Fibroblast of skin of right quadriceps (primary cell): ENCODE data around the gene BEST1.

Source experiments
- DNase-seq: peaks from one replicate; pipeline ENCODE4 v3.0.0-alpha.2; 2013

Gene BEST1

DNA sequence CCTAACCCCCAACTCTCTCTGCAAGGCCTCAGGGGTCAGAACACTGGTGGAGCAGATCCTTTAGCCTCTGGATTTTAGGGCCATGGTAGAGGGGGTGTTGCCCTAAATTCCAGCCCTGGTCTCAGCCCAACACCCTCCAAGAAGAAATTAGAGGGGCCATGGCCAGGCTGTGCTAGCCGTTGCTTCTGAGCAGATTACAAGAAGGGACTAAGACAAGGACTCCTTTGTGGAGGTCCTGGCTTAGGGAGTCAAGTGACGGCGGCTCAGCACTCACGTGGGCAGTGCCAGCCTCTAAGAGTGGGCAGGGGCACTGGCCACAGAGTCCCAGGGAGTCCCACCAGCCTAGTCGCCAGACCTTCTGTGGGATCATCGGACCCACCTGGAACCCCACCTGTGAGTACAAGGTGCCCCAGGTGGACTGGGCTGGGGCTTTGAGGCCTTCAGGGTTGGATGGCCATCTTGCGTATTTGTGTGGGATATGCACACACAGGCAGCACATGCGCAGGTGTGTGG lies at the start of gene BEST1:
Gene BEST1, plus strand, starts transcription at position 317 of the 513 bp plus-strand sequence. CDS start 1,456 bp downstream, outside the sequence.
- DNase-seq, result no peak

DNA sequence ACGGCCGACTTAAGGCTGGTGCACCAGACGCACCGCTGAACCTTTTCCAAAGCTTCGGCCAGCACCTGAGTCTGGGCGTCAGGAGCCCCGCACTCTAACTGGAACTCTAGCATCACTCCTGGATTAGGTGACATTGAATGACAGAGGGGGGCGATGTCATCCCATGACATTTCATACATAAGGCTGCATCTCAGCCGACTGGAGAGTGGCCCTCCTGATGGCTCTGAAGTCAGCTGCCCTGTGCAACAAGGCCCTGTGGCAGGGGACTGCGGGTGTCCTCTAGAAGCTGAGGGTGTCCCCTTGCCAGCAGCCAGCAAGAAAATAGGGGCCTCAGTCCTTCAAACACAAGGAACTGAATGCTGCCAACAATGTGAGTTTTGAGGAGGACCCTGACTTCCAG lies 48.8 kb upstream of the BEST1 start:
- DNase-seq, result no peak

DNA sequence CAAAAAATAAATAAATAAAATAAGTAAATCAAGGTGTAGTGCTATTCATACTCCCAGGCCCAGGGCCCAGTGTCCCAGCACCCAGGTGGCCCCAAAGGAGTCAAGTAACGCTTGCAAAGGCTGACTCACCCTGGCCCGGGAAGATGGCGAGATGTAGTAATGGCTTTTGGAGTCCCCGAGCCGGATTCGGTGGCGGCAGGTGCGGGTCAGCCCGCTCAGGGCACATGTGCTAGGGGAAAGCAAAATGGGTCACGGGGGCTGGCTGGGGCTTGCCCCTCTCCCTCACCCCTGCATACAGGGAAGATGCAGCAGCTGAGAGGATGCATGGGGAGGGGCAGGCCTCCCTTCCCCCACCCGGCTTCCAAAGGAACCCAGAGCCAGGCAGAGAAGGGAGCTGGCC lies 47.8 kb upstream of the BEST1 start:
- DNase-seq, result no peak

DNA sequence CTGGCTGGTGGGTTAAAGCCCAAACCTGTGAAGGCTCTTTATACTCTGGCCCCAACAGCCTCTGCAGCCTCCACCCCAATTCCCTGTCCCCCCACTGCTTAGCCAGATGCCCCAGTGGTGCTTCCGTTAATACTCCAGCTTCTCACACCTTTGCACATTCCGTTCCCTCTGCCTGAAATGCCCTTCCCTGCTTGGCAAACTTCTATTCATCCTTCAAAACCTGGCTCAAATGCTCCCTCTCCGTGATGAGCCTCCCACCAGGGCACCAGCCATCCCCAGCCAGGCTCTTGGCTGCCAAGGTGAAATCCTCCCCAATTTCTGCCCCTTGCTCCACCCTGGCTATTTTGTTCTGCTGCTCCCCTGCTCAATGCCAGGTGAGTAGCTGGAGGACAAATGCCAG lies 46.3 kb upstream of the BEST1 start:
- DNase-seq, result no peak

DNA sequence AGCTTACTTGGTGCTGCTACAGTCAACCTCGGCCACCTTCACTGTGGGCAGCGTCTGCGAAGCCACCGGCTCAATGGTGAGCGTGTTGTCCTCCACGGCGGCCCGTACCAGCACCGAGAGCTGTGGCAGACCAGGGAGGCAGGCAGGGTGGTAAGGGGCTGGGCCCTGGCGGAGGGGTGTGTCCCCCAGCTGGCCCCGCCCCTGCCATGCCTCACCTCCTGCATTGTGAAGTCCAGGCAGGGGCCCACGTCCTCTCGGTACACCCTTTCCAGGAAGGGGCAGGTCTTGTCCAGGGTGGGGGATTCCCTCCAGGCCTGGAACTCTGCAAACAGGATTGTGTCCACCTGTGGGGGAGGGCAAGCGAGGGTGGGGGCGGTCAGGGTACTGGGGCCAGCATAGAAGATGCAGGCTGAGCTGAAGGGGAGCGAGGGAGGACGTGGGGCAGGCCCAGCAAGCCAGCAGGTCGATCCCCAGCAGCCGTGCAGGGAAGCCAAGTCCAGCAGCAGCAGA lies 45.6 kb upstream of the BEST1 start:
- DNase-seq, result no peak

DNA sequence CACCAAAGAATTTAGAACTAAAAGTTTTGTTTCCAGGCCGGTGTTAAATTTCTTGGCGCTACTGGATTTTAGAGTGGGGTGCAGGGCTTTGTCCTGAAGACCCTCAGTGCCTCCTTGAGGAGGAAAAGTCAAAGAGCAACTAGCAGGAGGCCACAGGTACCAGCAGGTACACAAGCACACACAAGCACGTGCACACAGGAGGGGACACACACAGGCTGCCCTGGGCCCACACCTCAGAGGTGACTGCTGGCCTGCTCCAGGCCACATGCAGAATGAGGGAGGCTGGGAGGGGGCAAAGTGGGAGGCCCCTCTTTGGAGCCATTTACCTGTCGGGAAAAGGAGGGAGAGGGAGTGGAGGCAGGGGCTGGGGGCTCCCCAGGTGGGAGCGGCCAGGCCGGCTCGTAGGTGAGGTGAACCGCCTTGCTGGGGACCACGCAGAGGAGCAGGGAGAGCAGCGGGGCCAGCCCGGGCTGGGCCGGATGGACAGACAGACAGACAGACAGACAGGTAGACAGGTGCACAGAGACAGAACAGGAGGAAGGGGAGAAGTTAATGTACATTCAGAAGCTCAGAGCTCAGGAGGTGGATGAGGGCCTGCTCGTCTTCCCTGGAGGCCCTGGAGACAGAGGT lies 45.0 kb upstream of the BEST1 start:
- DNase-seq, result no peak

DNA sequence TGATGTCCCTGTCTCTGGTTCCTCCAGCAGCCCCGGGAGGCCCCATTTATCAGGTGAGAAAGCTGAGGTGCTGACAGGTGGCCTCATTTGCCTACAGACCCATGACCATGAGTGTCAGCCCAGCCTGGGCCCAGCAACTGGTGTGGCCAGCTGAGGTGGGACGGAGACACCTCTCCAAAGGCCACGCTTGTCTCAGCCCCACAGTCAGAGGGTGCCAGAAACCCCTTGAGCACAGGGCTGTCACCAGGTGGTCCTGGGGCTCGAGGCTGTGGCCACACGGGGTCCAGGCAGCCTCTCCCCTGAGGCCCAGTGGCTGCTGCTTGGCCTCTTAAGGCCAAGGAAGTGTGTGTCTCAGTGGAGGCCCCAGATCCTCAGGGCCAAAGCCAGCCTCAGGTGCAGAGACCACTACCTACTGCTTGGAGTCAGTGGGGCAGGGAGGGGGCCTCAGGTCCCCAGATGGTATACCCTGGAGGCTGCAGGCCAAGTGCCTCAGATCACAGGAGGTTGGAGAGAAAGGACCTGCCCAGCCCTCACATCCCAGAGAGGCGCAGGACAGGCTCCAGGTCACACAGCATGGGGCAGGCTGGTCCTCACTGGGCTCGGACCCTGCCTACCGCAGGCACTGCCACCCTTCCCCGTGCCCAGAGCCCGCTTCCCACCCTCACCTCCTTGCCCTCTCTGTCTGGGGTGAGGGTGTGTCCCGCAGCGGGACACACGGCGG lies 44.2 kb upstream of the BEST1 start:
- no peak for DNase-seq

DNA sequence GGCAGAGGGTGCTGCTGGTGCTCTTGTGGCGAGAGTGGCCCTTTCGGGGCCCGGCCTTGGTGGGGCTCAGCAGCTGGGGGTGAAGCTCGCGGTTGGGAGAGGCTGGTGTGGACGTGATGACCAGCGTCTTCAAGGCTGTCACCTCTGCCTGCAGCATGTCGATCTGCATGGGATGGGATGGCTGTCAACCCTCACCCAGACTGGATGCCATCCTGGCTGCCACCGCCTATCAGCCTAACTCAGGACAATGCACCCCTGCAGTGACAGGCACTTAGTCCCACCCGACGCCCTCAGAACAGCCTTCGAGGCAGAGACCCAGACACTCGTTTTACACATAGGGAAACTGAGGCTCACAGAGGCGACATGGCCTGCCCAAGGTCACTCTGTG lies 43.6 kb upstream of the BEST1 start:
- no peak for DNase-seq

DNA sequence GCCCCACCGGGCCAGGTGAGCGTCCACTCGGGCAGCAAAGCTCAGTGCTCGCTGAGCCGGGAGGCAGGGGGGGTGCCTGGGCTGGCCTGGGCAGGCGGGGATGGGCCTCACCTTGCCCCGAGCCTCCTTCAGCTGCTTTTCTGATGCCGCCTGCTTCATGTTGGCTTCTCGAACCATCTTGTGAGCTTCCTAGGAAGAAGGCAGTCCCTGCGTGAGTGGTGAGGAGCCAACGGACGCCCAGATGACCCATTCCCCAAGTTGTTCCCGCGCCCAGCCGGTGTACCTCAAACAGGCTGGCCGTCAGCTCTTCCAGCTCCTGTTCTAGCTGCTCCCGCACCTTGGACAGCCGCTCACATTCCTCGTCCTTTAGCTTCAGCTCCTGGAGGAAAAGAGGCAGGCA lies 42.9 kb upstream of the BEST1 start:
- no peak for DNase-seq

DNA sequence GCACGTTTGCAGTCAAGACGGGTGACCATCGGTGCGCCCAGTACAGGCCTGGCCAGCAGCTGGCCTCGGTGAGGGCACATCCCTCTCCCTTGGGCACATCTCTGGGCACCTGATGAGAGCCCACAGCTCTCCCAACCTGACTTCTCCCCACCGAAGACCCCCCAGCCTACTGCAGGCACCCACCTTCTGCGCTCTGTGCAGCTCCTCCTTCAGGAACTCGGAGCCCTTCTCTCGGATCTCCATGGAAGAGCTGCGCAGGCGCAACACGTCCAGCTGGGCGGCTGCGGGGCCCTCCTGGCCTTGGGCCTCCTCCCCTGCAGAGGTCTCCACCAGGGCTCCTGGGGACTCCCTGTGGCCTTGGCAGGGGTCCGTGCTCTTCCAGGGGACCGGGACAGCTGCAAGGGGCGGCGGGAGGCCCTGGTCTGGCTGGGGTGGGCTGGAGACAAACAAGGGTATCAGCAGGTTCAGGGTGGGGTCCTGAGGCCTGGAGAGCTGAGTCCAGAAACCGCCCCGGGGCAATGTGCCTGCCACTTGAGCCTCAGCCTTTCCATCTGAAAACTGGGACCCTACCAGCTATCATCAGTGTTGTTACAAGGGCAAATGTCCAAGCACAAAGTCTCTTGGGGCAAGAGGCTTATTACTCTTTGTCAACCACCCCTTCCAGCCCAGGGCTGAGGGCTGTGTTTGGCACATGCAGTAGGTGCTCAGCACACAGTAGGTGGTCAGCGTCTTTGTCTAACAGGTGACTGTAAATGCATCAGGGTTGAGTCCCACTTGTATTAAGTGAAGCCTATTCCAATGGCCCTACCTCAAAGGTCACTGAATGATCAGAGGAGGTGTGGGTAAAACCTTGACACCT lies 42.1 kb upstream of the BEST1 start:
- no peak for DNase-seq

DNA sequence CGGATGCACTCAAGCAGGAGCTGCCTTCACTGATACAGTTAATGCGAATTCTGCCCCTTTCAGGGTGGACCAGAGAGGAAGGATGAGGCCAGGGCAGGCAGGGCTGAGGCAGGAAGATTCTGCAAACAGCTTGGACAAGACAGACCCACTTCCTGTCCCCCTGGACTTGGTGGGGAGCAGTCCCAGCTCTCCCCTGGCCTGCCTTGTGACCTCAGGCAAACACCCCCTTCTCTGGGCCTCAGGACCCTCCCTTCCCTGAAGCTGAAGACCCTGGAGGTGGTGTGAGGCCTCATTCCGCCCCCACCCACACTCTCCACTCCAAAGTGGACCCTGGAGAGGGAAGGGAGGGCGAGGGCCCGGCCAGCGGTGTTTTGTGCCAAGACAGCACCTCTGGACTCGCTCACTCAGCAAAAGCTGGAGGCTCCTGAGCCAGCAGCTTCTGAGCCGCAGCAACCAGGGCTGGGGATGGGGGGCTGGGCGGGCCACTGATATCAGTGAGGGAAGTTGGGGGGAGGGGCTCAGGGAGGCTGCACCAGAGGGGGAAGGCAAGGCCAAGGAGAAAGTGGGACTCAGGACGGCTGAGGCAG lies 41.3 kb upstream of the BEST1 start:
- no peak for DNase-seq

DNA sequence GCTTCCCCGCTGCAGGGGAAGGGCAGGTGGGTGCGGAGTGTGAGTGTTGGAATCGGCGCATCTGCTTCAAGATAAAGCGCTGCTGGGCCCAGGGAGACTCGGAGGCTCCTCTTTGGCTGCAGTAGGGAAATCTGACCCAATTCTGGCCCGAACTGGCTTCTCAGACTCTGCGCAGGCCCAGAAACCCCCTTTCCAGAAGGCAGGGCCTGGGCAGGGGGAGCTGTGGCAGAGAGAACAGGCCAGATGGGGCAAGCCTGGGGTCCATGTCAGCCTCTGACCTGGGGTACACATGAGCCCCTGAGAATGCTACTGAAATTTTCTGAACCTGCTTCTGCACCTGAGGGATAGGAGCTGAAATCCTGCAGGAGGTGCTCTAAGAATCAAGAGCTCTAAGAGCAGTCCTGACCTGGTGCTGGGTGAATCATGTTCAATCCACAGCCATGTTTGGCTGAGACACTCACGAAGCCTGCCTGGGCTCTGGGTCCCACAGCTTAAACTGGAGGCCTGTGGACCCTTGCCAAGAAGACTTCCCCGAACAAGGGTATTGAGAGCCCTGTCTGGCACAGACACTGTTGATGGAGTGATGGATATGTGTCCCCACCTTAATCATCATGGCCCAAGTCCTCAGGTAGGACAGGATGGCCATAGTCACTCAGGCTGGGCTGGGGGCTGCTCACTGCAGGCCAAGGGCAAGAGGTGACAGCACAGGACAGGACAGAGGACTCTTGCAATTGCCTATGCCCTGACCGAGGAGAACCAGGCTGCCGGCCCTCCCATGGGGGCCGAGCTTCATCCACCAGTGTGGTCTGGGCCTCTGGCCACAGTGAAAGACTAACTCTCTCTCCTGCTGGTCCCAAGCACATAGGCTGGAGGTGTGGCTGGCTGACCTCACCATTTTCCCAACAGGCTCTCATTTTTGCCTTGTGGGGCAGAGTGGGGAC lies 39.7 kb upstream of the BEST1 start:
- DNase-seq, result no peak

DNA sequence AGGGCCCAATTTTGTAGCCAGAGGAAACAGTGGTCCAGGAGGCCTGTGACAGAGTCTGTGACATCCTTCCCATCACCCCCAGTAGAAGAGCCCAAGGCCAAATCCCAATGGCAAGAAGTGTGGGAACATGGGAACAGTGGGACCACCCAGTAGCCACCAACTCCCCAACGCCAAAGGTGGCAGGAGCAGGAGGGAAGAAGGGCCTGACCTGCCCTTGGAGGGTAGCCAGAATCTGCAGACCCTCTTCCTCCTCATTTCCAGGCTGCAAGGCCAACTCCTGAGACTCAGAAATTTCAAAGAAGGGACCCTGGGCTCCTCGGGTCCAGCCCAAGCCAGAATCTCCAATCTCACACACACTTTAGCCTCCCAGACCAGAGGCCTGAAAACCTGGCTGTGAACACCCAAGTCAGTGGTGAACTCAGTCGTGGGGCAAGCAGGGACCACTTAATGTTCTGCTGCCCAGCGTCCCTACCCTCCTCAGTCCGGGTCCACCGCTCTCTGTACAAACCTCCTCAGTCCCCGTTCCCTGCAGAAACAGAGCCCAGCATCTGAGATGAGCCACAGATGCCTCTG lies 38.9 kb upstream of the BEST1 start:
- DNase-seq, result no peak

DNA sequence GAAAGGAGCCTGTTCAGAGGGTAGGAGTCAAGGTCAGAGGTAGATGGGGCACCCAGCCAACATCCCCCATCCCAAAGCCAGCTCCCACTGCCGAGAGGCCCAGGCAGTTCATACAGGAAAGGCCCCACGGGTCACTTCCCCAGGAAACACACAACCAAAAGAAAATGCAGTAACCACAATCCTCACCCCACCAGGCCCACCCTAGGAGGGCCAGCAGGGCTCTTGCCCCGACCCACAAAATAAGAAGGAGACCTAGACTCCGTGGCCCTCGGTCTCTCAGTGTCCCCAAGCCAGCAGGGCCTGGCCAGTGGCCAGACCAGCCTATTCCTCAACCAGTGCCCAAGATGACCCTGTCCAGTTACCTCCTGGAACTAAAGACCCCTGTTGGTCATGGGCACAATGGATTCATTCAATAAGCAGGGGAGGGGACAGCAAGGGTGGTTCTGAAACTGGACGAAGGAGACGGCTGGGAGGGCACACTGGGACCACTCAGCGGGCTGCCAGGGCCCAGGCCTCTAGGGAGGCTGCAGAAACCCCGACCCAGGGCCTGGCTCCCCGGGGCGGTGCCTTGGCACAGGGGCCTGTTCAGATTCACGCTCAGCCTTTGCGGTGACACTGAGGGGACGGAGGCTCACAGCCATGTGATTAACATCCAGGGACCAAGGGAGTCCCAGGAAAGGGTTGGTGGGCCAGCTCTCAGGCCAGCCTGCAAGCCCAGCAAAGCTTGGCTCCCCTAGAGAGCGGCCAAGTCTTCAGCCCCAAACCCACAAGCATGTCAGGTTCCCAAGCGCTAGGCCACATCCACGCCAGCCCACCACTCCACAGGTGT lies 38.2 kb upstream of the BEST1 start:
- no peak for DNase-seq

DNA sequence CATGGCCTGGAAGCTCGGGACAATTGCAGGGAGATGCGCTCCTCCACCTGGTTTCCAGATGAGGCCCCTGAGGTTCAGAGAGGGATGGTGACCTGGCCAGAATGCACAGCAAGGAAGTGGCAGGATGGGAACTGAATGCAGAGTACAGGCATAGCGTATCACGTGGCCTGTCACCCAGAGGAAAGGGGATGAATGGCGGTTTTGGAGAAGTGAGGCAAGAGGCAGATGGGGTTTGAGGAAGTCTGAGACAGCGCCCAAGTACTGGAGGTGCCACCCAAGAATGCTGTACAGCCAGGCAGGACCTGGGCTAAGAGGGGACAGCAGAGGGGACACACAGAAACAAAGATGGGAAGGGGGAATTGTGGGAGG lies 37.6 kb upstream of the BEST1 start:
- no peak for DNase-seq

DNA sequence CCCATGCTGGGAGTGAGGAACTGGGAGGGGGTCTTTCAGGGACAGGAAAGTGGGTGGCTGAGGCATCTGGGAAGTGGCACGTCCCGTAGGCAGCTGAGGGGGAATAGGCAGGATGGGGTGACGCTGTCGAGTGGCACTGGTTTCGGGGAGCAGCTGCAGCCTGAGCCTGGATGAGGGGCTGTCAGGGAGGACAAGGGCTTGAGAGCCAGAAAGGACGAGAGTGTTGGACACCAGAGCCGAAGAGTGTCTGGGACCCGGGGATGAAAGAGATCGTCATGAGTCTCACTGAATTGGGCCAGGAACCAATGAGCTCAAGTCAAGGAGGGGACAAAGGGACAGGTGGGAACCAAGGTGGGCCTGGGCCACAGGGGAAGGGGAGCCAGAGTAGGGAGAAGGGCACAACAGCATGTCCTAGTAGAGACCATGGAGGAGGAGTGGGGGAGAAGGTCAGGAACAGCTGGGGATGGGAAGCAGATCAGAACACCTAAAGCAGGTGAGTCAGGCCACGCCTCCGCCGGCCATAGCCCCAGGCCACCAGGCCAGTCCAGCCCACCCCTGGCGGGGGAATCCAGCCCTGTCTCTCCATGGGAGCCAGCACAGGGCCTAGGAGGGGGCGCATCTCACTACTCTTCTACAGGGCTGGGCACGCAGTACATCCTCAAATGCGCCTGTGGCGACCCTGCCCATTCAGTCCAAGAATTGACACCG lies 37.0 kb upstream of the BEST1 start:
- no peak for DNase-seq

DNA sequence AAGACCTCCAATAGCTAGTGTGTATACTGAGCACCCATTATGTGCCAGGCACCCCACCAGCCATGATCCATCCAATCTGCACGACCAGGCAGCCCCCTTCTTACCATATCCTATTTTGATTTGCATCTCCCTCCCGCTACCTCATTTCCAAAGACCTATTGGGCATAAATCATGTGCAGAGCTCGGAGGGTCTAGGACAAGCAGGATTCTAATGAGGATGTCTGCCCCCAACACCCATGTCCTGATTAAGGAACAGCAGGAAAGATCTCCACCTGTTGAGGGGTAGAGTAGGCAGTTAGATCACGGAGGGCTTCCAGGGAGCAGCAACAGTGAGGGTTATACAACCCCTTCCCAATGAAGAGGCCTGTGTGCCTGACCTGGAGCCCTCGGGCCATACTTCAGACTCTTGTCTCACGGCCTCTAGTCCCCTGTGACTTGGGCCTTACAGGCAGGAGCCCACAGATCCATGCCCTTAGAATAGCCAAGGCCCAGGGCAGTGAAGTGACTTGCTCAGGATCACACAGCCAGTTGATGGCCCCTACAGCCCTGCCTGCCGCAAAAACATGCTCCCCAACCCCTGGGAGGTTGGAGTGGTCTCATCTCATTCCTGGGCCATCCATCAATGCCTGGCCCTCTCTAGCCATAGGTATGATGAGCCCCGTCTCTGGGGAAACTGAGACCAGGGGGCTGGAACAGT lies 36.3 kb upstream of the BEST1 start:
- no peak for DNase-seq

DNA sequence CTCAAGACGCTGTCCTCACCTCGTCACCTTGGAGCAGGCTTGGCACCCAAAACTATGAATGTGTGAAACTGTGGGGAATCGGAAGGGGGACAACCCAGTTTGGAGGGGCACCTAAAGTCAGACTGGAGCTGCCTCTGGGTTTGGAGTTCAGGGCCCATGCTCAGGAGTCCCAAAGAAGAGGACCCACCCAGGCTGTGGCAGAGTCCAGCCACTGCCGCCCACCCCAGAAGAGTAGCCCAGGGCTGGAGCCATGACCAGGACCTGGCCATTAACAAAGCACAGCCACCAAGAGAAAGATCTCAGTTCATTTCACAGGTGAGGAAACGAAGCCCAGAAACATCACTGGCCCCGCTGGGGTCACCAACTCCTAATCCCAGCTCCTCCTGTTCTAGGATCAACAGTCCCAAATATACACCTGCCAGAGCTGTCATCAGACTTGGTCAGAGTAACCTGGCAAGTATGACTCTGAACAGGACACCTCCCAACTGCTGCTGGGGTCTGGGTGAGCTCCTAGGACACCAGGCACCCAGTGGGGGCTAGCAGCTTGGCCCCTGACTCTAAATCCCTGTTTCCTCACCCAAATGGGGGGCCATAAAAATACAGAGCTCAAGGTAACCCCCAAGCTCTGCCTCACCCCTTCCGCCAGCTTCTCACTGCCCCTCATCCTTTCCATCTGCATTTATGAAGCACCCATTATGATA lies 35.5 kb upstream of the BEST1 start:
- no peak for DNase-seq
